Heart left ventricle (tissue), 16 donors: ENCODE results near the gene TCP11L2. TPM values are rescaled to one million over a fixed set of nuclear protein-coding genes. Genes with fewer than 3 reads are reported as not detected.

ENCODE experiments used
- ATAC-seq, 4 donors: fragments of 200-7000 bp; cut with Tn5 transposase; one replicate each; pipeline ENCODE4 v1.9.1; 2020 to 2022; ENCODE audit warnings: moderate library complexity in 4 of 4, mild to moderate bottlenecking in 3 of 4, moderate number of reproducible peaks in 1 of 4
- DNase-seq, 5 donors: peaks; one replicate each; pipeline ENCODE4 v3.0.0-alpha.2; 2020
- H3K27ac ChIP-seq, 12 donors: fragments of 200-600 bp; sonication (generic) in 4 of 12; one replicate each; pipeline versions ENCODE4 v1.5.0 to v1.8.0; 2016 to 2022; ENCODE audit warnings: mild to moderate bottlenecking in 2 of 12
- H3K27me3 ChIP-seq, 9 donors: fragments of 200-600 bp; sonication (generic) in 2 of 9; one replicate each; pipeline versions ENCODE4 v1.5.1 to v1.8.0; 2016 to 2022; ENCODE audit warnings: mild to moderate bottlenecking in 3 of 9
- H3K36me3 ChIP-seq, 9 donors: fragments of 200-600 bp; sonication (generic) in 2 of 9; one replicate each; pipeline versions ENCODE4 v1.5.0 to v1.8.0; 2018 to 2022; ENCODE audit warnings: mild to moderate bottlenecking in 2 of 9
- H3K4me1 ChIP-seq, 12 donors: fragments of 200-600 bp; sonication (generic) in 4 of 12; one replicate each; pipeline versions ENCODE4 v1.5.0 to v1.8.0; 2016 to 2022; ENCODE audit warnings: mild to moderate bottlenecking in 3 of 12
- H3K4me3 ChIP-seq, 12 donors: fragments of 200-600 bp; sonication (generic) in 4 of 12; one replicate each; pipeline versions ENCODE4 v1.5.0 to v1.8.0; 2017 to 2022; ENCODE audit warnings: mild to moderate bottlenecking in 9 of 12, moderate library complexity in 4 of 12
- H3K9me3 ChIP-seq, 12 donors: fragments of 200-600 bp; sonication (generic) in 4 of 12; one replicate each; pipeline versions ENCODE4 v1.5.0 to v1.8.0; 2016 to 2022; ENCODE audit warnings: mild to moderate bottlenecking in 1 of 12
- CTCF ChIP-seq, 12 donors: fragments of 200-600 bp; sonication (generic) in 4 of 12; IDR thresholded peaks; one replicate each; pipeline versions ENCODE4 v1.5.0 to v1.8.0; 2018 to 2022; ENCODE audit warnings: antibody characterized with exemption in 12 of 12, mild to moderate bottlenecking in 5 of 12
- POLR2A ChIP-seq, 2 donors: fragments of 450-650 bp; IDR thresholded peaks; one replicate each; pipeline ENCODE4 v1.6.1; 2017; ENCODE audit warnings: antibody characterized with exemption in 2 of 2, mild to moderate bottlenecking in 2 of 2, moderate library complexity in 2 of 2
- WGBS, 4 donors: extraction: QIAGEN DNeasy Blood & Tissue Kit in 2 of 4; methylation state at CpG; one replicate each; pipeline versions ENCODE4 v1.1.5 to v1.1.7; 2013 to 2018; 5-methylcytosine and 5-hydroxymethylcytosine counted together
- intact Hi-C, 10 donors: fragments of 100-400 bp; cut with DNase I; formaldehyde crosslinking; loops; one replicate each; pipeline versions ENCODE4 v1.11.1 to v1.14.2; 2022
- polyA plus RNA-seq, 2 donors: library from polyadenylated mRNA; stranded (reverse); fragments of 200-250 nt; gene quantifications; one replicate each; pipeline ENCODE4 v1.2.3, GENCODE V29; 2013
- total RNA-seq, 9 donors: library from RNA; depleted of rRNA in 2 of 9; stranded (reverse); fragments of >200 nt in 2 of 9; fragmentation: NEBNext Ultra II Directional in 3 of 9; extraction: Animal tissue kit (Norgen Biotek cat#: 25700) in 3 of 9; gene quantifications; one replicate each; pipeline versions ENCODE4 v1.1.0 to v1.2.4, GENCODE V29; 2016 to 2023
- donor health status: ischemic (EF 13 %, LVEDD 7.1; RV severe dilation, severe dysfunction).
- donor health status: healthy with polysubstance abuse.
- donor health status: DM: no; HTN: yes; CAD: no.
- donor health status: DM: no; HTN: no; CAD: no.
- donor health status: ischemic (EF 25% LVEDD 6.9; RV normal size, moderate dysfunction).
- donor health status: ischemic (EF 25% LVEDD 5.7; RV mildly dilated, moderate dysfunction).
- donor health status: healthy.
- donor health status: DM: yes; HTN: yes; CAD: no.
- donor health status: ischemic (EF 35%, LVEDD 5.7; RV mildly dilated, moderate dysfunction).
- donor health status: nonischemic (EF 11% LVEDD 7.7; RV severe dilation, severe dysfunction).
- donor health status: DM: yes; HTN: yes; CAD: no.
- donor health status: PGD.
- donor health status: ischemic (EF 29% LVEDD 5.4; RV normal size, mild dysfunction).
- donor health status: nonischemic (EF 23%, LVEDD 6.1; RV moderate dilation, normal function).

Gene TCP11L2
- total and polyA plus RNA-seq, 11 donors: 15.5 to 147 (median 97.3) TPM

- H3K9me3 ChIP-seq: no peaks in the 10 kb centered on the region
- ATAC-seq: no peak
- 78 to 95% (median 86%) methylated on average over 1 of the region's 1 CpG for WGBS, 4 donors
- H3K36me3 ChIP-seq: no peaks in the 10 kb centered on the region
- H3K4me1 ChIP-seq: peaks cover 0 to 6% (median 0%) of the 10 kb centered on the region in 12 donors
- intact Hi-C loops: no loop called here
- H3K4me3 ChIP-seq: no peak overlapping the region
- H3K27ac ChIP-seq: no peak overlapping the region
- H3K27me3 ChIP-seq: no peaks in the 10 kb centered on the region
- no peak for DNase-seq
- TF ChIP-seq POLR2A (IDR thresholded peaks at IDR 0.05) (no peak), CTCF (IDR thresholded peaks at IDR 0.05) (no peak)
Observed at GRCh38 chr12:106265116-106265515, 37.4 kb upstream of the TCP11L2 start.

GRCh38 chr12:106267535-106267934, 35.0 kb upstream of the TCP11L2 start:
- Histone ChIP-seq H3K4me1 (peaks cover 0 to 12% (median 1%) of the 10 kb centered on the region in 12 donors), H3K27me3 (no peaks in the 10 kb centered on the region), H3K27ac (no peak overlapping the region), H3K4me3 (no peak overlapping the region), H3K36me3 (no peaks in the 10 kb centered on the region), H3K9me3 (no peaks in the 10 kb centered on the region)
- ATAC-seq (peak in 2 of 4 donors; percentile 38 to 64), DNase-seq (no peak)
- intact Hi-C loops: no loop called here
- TF ChIP-seq CTCF (IDR thresholded peaks at IDR 0.05): no peak
- TF ChIP-seq POLR2A (IDR thresholded peaks at IDR 0.05): no peak
- WGBS, 4 donors: 21 to 30% (median 29%) methylated on average over 2 of the region's 2 CpGs

GRCh38 chr12:106269150-106269771, 33.3 kb upstream of the TCP11L2 start:
- TF ChIP-seq CTCF (IDR thresholded peaks at IDR 0.05) (no peak), POLR2A (IDR thresholded peaks at IDR 0.05) (no peak)
- DNase-seq: no peak
- no peak overlapping the region for H3K27ac ChIP-seq
- peaks cover 0 to 12% (median 1%) of the 10 kb centered on the region in 12 donors for H3K4me1 ChIP-seq
- H3K27me3 ChIP-seq: no peaks in the 10 kb centered on the region
- intact Hi-C loops: no loop called here
- 88 to 94% (median 91%) methylated on average over 7 of the region's 7 CpGs for WGBS, 4 donors
- H3K4me3 ChIP-seq: no peak overlapping the region
- H3K9me3 ChIP-seq: no peaks in the 10 kb centered on the region
- ATAC-seq: no peak
- H3K36me3 ChIP-seq: no peaks in the 10 kb centered on the region

- ATAC-seq: peak in 1 of 4 donors; percentile 47
- intact Hi-C loops: no loop called here
- TF ChIP-seq CTCF (IDR thresholded peaks at IDR 0.05): no peak
- no peak for TF ChIP-seq POLR2A (IDR thresholded peaks at IDR 0.05)
Observed at GRCh38 chr12:106271575-106272505, 30.7 kb upstream of the TCP11L2 start.

More at GRCh38 chr12:106271575-106272505, 30.7 kb upstream of the TCP11L2 start:
- H3K27me3 ChIP-seq: no peaks in the 10 kb centered on the region
- no peak for DNase-seq
- no peak overlapping the region for H3K27ac ChIP-seq
- no peak overlapping the region for H3K4me3 ChIP-seq
- no peaks in the 10 kb centered on the region for H3K36me3 ChIP-seq
- WGBS, 4 donors: 83 to 97% (median 89%) methylated on average over 5 of the region's 5 CpGs
- H3K4me1 ChIP-seq: peaks cover 0 to 12% (median 1%) of the 10 kb centered on the region in 12 donors
- no peaks in the 10 kb centered on the region for H3K9me3 ChIP-seq
